Type B pancreatic cell (in vitro differentiated cells): Measurements from ENCODE around the gene RPP30. TPM values are rescaled to one million over a fixed set of nuclear protein-coding genes. Genes with fewer than 3 reads are reported as not detected.

Experiments
- DNase-seq: peaks from one replicate; pipeline ENCODE4 v3.0.0; 2021; ENCODE audit warnings: mixed read lengths; ENCODE audit not compliant: unreplicated experiment; ENCODE audit errors: extremely low spot score
- H3K27ac Mint-ChIP-seq: 2 replicates; pipeline ENCODE4 v1.8.0; 2021; ENCODE audit warnings: mild to moderate bottlenecking, mixed read lengths
- H3K27me3 Mint-ChIP-seq: 2 replicates; pipeline ENCODE4 v1.8.0; 2021; ENCODE audit warnings: mixed read lengths
- H3K36me3 Mint-ChIP-seq: 2 replicates; pipeline ENCODE4 v1.8.0; 2021; ENCODE audit warnings: mixed read lengths
- H3K4me1 Mint-ChIP-seq: one replicate; pipeline ENCODE4 v1.8.0; 2021; ENCODE audit warnings: mixed read lengths; ENCODE audit not compliant: unreplicated experiment
- H3K4me3 Mint-ChIP-seq: 2 replicates; pipeline ENCODE4 v1.8.0; 2021; ENCODE audit warnings: mild to moderate bottlenecking, mixed read lengths
- H3K9me3 Mint-ChIP-seq: 2 replicates; pipeline ENCODE4 v1.8.0; 2021; ENCODE audit warnings: mixed read lengths
- CTCF ChIP-seq: fragments of 200-600 bp; sonication (generic); conservative IDR thresholded peaks from 2 replicates; pipeline ENCODE4 v1.5.0; 2021; ENCODE audit warnings: antibody characterized with exemption, mild to moderate bottlenecking
- total RNA-seq: library from RNA; stranded (reverse); gene quantifications from 2 replicates; pipeline ENCODE4 v1.2.1, GENCODE V29; 2021; ENCODE audit warnings: low replicate concordance

The RPP30 gene
- total RNA-seq, 1 donor from 2014 or later: 58.0 TPM

- no peaks in the 10 kb centered on the region for H3K36me3 Mint-ChIP-seq
- no peak for TF ChIP-seq CTCF
- no peaks in the 10 kb centered on the region for H3K4me1 Mint-ChIP-seq
- H3K4me3 Mint-ChIP-seq: no peak overlapping the region
- H3K27ac Mint-ChIP-seq: no peak overlapping the region
- DNase-seq: no peak
- peaks cover 43% of the 10 kb centered on the region for H3K27me3 Mint-ChIP-seq
- no peaks in the 10 kb centered on the region for H3K9me3 Mint-ChIP-seq
These were observed 29.0 kb upstream of the RPP30 start for GRCh38 chr10:90842725-90843124.

DNA sequence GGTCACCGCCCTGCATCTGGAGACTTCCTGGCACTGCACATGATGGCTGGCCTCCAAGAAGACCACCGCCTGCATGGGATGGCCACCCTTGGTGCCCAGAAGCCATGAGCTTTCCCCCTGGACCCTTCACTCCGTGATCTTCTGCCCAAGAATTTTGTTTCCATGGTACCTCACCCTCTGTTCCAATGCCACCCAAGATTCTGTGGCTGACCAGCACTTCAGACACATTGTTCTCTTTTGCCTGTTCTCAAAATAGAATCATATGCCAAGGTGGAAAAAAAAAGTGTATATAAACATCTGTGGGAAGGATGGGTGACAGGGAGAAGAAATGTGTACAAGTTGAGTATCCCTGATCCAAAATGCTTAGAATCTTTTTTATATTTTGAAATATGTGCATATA lies 26.0 kb upstream of the RPP30 start:
- no peak for DNase-seq
- no peak overlapping the region for H3K27ac Mint-ChIP-seq
- TF ChIP-seq CTCF: no peak
- peaks cover 3% of the 10 kb centered on the region for H3K36me3 Mint-ChIP-seq
- peaks cover 25% of the 10 kb centered on the region for H3K27me3 Mint-ChIP-seq
- no peak overlapping the region for H3K4me3 Mint-ChIP-seq
- no peaks in the 10 kb centered on the region for H3K4me1 Mint-ChIP-seq
- peaks cover 3% of the 10 kb centered on the region for H3K9me3 Mint-ChIP-seq

- no peak for DNase-seq
- Mint-ChIP-seq H3K4me1 (no peaks in the 10 kb centered on the region), H3K27ac (no peak overlapping the region), H3K36me3 (peaks cover 6% of the 10 kb centered on the region), H3K4me3 (no peak overlapping the region), H3K9me3 (peaks cover 9% of the 10 kb centered on the region), H3K27me3 (peaks cover 25% of the 10 kb centered on the region)
- no peak for TF ChIP-seq CTCF
These were observed 25.0 kb upstream of the RPP30 start for GRCh38 chr10:90846746-90847145.

DNA sequence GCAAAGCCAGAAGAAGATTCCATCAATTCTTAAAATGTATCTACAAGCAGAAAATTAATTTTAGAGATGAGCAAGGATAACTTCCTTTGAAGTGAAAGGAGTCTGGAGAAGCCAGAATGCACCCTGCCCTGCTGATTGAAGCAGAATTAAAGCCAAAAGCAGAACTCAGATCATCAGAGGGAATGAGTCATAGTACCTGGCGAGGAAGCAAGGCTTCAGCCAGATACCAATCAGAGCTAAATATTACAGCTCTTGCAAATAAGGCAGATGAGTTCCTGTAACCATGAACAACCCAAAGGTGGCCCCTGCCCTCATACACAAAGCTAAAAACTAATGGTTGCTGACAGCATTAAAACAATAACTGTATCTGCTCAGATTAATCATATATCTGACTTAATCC lies 24.3 kb upstream of the RPP30 start:
- Mint-ChIP-seq H3K27me3 (peaks cover 25% of the 10 kb centered on the region), H3K27ac (no peak overlapping the region), H3K36me3 (peaks cover 6% of the 10 kb centered on the region), H3K4me3 (no peak overlapping the region), H3K9me3 (peaks cover 11% of the 10 kb centered on the region), H3K4me1 (no peaks in the 10 kb centered on the region)
- TF ChIP-seq CTCF: no peak
- no peak for DNase-seq

DNA sequence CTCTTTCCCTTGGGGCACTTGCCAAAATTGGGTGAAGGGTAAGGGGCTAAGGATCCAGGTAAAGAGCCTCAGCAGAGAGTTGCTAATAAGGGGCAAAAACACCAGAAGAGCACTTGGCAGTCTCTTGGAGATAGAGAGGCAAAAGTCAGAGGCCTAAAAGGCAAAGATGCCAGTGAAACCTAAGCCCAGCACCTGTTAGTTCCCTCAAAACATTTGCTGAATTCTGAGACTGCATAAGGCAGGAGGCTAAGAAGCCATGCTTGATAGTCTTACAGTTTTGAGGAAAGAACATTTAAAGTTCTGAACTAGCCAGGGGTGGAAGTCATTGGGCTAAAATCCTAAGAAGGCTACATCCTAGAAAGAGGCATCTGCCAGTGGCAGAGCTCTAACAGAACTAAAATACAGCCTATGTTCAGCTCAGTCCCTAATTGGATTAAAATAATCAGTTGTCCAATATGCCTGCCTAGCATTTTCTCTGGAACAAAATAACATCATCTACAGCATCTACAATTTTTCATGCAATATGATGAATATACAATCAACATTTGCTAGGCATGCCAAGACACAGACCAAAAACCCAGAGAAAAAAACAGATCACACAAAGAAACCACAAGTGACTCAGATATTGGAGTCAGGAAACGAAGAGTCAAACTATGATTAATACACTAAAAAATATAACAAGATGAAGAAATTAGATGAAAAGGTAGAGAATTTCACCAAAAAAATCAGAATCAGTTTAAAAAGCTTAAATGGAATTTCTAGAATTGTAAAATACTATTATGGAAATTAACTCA lies 21.6 kb upstream of the RPP30 start:
- DNase-seq: no peak
- H3K27me3 Mint-ChIP-seq: peaks cover 36% of the 10 kb centered on the region
- H3K36me3 Mint-ChIP-seq: peaks cover 6% of the 10 kb centered on the region
- no peak overlapping the region for H3K27ac Mint-ChIP-seq
- H3K9me3 Mint-ChIP-seq: peaks cover 11% of the 10 kb centered on the region
- H3K4me1 Mint-ChIP-seq: no peaks in the 10 kb centered on the region
- no peak overlapping the region for H3K4me3 Mint-ChIP-seq
- no peak for TF ChIP-seq CTCF
